ENCODE results near the gene VWA5B2.

DNA sequence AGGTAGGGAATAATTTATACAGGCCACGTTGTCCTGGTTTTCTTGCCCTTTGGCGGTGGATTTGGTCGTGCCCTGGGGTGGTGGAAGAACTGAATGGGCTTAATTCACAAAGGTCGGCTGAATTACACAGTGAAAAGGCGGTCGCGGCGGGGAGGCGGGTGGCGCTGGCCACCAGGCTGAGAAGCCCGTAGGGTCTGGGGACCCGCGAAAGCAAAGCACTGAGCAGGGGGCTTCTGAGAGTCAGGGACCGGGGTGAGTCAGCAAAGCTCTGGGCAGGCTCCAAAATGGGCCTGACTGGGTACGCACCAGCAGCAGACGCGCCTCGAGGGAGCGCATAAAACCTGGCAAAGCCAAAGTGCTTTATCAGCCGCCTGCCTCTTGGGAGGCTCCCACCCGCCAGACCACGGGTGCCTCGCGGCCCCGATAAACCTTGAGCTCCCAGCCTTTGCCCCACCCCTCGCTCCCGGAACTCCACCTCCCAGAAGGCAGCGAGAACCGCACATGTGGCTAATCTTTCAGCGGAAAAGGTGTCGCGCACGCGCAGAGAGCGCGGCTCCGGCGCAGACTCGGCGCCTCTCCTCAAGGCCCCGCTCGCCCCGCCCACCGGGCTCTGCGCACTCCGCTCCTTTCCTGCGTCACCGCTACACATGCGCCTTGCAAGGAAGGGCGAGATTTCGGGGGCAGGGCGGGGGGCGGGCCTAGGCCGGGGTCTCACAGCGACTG is 43.8 kb upstream of the VWA5B2 start:
- TF ChIP-seq, protein P1, sequence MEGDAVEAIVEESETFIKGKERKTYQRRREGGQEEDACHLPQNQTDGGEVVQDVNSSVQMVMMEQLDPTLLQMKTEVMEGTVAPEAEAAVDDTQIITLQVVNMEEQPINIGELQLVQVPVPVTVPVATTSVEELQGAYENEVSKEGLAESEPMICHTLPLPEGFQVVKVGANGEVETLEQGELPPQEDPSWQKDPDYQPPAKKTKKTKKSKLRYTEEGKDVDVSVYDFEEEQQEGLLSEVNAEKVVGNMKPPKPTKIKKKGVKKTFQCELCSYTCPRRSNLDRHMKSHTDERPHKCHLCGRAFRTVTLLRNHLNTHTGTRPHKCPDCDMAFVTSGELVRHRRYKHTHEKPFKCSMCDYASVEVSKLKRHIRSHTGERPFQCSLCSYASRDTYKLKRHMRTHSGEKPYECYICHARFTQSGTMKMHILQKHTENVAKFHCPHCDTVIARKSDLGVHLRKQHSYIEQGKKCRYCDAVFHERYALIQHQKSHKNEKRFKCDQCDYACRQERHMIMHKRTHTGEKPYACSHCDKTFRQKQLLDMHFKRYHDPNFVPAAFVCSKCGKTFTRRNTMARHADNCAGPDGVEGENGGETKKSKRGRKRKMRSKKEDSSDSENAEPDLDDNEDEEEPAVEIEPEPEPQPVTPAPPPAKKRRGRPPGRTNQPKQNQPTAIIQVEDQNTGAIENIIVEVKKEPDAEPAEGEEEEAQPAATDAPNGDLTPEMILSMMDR (IDR thresholded peaks at IDR 0.05) = no peak
- TF ChIP-seq POLR2A (IDR thresholded peaks at IDR 0.05) = no peak

Measured in body of pancreas (tissue), 4 donors.